Uterus (tissue), 4 donors: Measurements from ENCODE around the gene PLXDC2. TPM values are rescaled to one million over a fixed set of nuclear protein-coding genes. Genes with fewer than 3 reads are reported as not detected.

ENCODE experiments used
- DNase-seq, 2 donors: peaks; one replicate each; pipeline ENCODE4 v3.0.0-alpha.2; 2019 to 2020
- H3K27ac ChIP-seq, 2 donors: fragments of 200-600 bp; sonication (generic); 1 replicate in 1 of 2; 2 replicates in 1 of 2; pipeline ENCODE4 v1.5.1; 2016 to 2018
- H3K27me3 ChIP-seq, 2 donors: fragments of 200-600 bp; sonication (generic); one replicate each; pipeline ENCODE4 v1.5.1; 2018 to 2019; ENCODE audit warnings: control low read depth in 1 of 2
- H3K36me3 ChIP-seq, 2 donors: fragments of 200-600 bp; sonication (generic); one replicate each; pipeline ENCODE4 v1.5.1; 2019; ENCODE audit warnings: control low read depth in 1 of 2
- H3K4me1 ChIP-seq, 2 donors: fragments of 200-600 bp; sonication (generic); one replicate each; pipeline ENCODE4 v1.5.1; 2018 to 2019; ENCODE audit warnings: control low read depth in 1 of 2
- H3K4me3 ChIP-seq, 2 donors: fragments of 200-600 bp; sonication (generic); 1 replicate in 1 of 2; 2 replicates in 1 of 2; pipeline ENCODE4 v1.5.1; 2018 to 2019; ENCODE audit warnings: mild to moderate bottlenecking in 1 of 2
- H3K9me3 ChIP-seq, 2 donors: fragments of 200-600 bp; sonication (generic); one replicate each; pipeline ENCODE4 v1.5.1; 2019; ENCODE audit warnings: control low read depth in 1 of 2
- POLR2A ChIP-seq, 2 donors: fragments of 450-650 bp; IDR thresholded peaks; one replicate each; pipeline ENCODE4 v1.6.1; 2016; ENCODE audit warnings: antibody characterized with exemption in 2 of 2, mild to moderate bottlenecking in 1 of 2, moderate library complexity in 1 of 2
- intact Hi-C: fragments of 100-400 bp; cut with DNase I; formaldehyde crosslinking; loops from one replicate; pipeline ENCODE4 v1.15.1; 2023; ENCODE audit warnings: low total_unique reads
- total RNA-seq, 4 donors: library from RNA; depleted of rRNA in 3 of 4; stranded (reverse); fragments of >200 nt in 3 of 4; gene quantifications; one replicate each; pipeline versions ENCODE4 v1.1.0 to v1.2.4, GENCODE V29; 2014 to 2023
- TF ChIP-seq, protein P1 (sequence below), 4 experiments: fragments of 200-600 bp in 2 of 4; fragments of 450-650 bp in 2 of 4; sonication (generic) in 2 of 4; IDR thresholded peaks; one replicate each; pipeline ENCODE4 v1.5.1; 2016 to 2019; ENCODE audit warnings: antibody characterized with exemption in 4 of 4, mild to moderate bottlenecking in 2 of 4, moderate library complexity in 1 of 4
- donor health status: DM: yes; HTN: yes; CAD: no.

The PLXDC2 gene
- total RNA-seq, 4 donors from 2014 or later: 39.4 to 59.2 (median 52.2) TPM

DNA sequence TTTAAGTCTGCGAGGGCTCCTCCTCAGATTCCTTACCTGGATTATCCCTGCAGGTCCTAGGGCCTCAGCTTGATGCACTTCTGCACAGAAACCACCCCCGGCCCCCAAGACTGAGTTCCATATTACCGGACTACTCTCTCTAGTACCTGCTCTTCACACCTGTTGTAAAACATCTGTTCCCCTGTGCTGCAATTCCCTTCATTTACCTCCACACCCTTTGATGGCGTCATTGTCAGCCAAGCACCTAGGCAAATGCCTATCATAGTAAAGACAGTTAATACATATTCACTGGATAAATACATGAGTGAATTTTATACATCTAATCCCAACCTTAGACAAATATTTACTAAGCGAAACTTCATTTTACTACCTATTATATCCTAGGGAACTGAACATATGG, 275.5 kb downstream of the PLXDC2 start:
- no peaks in the 10 kb centered on the region for H3K9me3 ChIP-seq

DNA sequence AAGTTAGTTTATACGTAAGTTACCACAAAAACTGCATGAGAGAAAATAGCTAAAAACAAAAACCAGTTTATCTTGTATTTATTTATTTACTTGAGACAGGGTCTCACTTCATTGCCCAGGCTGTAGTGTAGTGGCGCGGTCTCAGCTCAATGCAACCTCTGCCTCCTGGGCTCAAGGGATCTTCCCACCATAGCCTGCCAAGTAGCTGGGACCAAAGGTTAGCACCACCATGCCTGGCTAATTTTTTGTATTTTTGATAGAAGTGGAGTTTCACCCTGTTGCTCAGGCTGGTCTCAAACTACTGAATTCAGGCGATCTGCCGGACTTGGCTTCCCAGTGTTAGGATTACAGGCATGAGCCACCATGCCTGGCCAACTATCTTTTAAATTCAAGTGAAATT, 277.4 kb downstream of the PLXDC2 start:
- no peaks in the 10 kb centered on the region for H3K4me1 ChIP-seq
- H3K9me3 ChIP-seq: no peaks in the 10 kb centered on the region
- TF ChIP-seq POLR2A (IDR thresholded peaks at IDR 0.05): no peak
- TF ChIP-seq, protein P1, sequence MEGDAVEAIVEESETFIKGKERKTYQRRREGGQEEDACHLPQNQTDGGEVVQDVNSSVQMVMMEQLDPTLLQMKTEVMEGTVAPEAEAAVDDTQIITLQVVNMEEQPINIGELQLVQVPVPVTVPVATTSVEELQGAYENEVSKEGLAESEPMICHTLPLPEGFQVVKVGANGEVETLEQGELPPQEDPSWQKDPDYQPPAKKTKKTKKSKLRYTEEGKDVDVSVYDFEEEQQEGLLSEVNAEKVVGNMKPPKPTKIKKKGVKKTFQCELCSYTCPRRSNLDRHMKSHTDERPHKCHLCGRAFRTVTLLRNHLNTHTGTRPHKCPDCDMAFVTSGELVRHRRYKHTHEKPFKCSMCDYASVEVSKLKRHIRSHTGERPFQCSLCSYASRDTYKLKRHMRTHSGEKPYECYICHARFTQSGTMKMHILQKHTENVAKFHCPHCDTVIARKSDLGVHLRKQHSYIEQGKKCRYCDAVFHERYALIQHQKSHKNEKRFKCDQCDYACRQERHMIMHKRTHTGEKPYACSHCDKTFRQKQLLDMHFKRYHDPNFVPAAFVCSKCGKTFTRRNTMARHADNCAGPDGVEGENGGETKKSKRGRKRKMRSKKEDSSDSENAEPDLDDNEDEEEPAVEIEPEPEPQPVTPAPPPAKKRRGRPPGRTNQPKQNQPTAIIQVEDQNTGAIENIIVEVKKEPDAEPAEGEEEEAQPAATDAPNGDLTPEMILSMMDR (IDR thresholded peaks at IDR 0.05): no peak
- intact Hi-C loops: no loop called here
- DNase-seq: no peak
- no peaks in the 10 kb centered on the region for H3K27me3 ChIP-seq
- H3K4me3 ChIP-seq: no peak overlapping the region
- no peaks in the 10 kb centered on the region for H3K36me3 ChIP-seq
- H3K27ac ChIP-seq: no peak overlapping the region

More for the DNA sequence above, 275.5 kb downstream of the PLXDC2 start:
- no peak for DNase-seq
- no peaks in the 10 kb centered on the region for H3K4me1 ChIP-seq
- no peak for TF ChIP-seq POLR2A (IDR thresholded peaks at IDR 0.05)
- TF ChIP-seq, protein P1 (IDR thresholded peaks at IDR 0.05): no peak
- intact Hi-C loops: no loop called here
- no peak overlapping the region for H3K4me3 ChIP-seq
- H3K27ac ChIP-seq: no peak overlapping the region
- H3K27me3 ChIP-seq: no peaks in the 10 kb centered on the region
- no peaks in the 10 kb centered on the region for H3K36me3 ChIP-seq

DNA sequence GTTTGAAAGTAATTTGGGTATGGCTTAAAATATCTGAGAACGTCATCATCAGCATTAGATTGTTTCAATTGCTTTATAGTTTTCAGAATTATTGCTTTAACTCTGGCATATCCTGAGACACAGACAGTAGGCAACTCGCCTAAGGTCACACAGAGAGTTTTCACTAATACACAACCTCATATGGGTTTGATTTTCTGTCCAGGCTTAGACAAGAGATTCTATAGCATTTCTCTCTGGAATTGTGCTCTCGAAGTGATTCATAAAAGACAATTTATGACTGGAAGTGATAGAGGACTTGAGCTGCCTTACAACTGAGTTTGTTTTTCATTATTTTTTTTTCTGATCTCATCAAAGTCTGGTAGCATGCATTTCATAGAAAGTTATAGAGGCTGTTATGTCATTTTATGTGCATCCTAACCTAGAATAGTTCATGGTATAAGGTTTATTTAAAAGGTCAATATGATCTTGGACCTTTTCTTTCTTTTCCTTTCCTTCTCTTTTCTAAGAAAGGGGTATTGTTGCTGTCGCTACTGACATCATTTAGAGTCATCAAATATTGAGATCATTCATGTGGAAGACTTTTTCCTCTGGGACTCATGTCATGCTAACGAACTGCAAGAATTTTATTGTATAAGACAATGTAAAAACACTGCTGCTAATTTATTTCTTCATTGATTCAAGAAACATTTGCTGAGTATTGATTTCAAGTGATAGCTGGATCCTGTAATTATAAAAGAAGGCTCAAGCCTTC, 278.2 kb downstream of the PLXDC2 start:
- DNase-seq: no peak
- TF ChIP-seq, protein P1 (IDR thresholded peaks at IDR 0.05): no peak
- TF ChIP-seq POLR2A (IDR thresholded peaks at IDR 0.05): no peak
- Histone ChIP-seq H3K27me3 (no peaks in the 10 kb centered on the region), H3K9me3 (no peaks in the 10 kb centered on the region), H3K4me3 (no peak overlapping the region), H3K4me1 (no peaks in the 10 kb centered on the region), H3K36me3 (no peaks in the 10 kb centered on the region), H3K27ac (no peak overlapping the region)
- intact Hi-C loops: no loop called here

DNA sequence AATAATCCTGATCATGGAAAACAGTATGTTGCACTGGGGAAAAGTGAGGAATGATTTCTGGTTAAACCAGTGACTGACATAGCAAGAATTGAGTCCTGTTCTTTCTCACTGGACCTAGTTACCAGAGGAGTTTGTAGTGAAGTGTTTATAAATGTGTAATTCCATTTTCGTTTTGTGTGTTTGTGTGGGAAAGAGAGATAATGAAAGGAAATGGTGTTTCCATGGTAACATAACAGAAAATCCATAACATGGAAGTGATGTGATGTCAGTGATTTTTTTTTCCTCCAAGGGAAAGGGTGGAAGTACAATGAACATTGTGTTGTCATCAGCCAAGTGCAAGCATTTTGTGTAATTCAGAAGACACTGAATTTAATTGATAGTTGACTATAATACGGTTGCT, 283.9 kb downstream of the PLXDC2 start:
- no peak overlapping the region for H3K27ac ChIP-seq
- intact Hi-C loops: no loop called here
- no peak overlapping the region for H3K4me3 ChIP-seq

DNA sequence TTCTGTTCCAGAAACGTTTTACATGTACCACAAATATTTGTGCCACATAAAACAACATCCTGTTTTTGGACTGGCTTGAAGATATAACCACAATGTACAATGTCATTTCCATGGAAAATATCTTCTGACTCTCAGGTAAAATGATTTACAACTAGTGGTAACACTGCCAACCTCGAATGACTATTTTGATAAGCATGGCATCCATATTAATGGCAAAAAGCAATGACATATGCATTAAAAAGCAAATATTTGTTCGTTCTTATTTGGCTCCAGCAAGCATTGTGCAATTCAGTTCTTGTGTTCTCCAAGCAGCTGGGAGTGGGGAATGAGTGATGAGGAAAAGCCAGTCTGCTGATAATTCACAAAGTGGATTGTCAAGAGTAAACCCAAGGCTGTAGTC, 289.0 kb downstream of the PLXDC2 start:
- no peak for DNase-seq
- TF ChIP-seq, protein P1 (IDR thresholded peaks at IDR 0.05): no peak
- no peak for TF ChIP-seq POLR2A (IDR thresholded peaks at IDR 0.05)
- H3K9me3 ChIP-seq: no peaks in the 10 kb centered on the region
- H3K27me3 ChIP-seq: no peaks in the 10 kb centered on the region
- intact Hi-C loops: no loop called here
- no peaks in the 10 kb centered on the region for H3K36me3 ChIP-seq
- no peak overlapping the region for H3K4me3 ChIP-seq
- H3K4me1 ChIP-seq: no peaks in the 10 kb centered on the region
- no peak overlapping the region for H3K27ac ChIP-seq

More for the DNA sequence above, 283.9 kb downstream of the PLXDC2 start:
- Histone ChIP-seq H3K27me3 (no peaks in the 10 kb centered on the region), H3K4me1 (no peaks in the 10 kb centered on the region), H3K9me3 (no peaks in the 10 kb centered on the region), H3K36me3 (no peaks in the 10 kb centered on the region)
- no peak for DNase-seq
- TF ChIP-seq, protein P1 (IDR thresholded peaks at IDR 0.05): no peak
- no peak for TF ChIP-seq POLR2A (IDR thresholded peaks at IDR 0.05)
